GM12873 (cell line): ENCODE data around the gene PPP1R3G.

Experiments
- TF ChIP-seq, protein P1 (sequence below): IDR thresholded peaks from 2 replicates; pipeline ENCODE4 v1.5.1; 2012; ENCODE audit warnings: low read depth, mild to moderate bottlenecking, moderate library complexity, low read length, control low read depth; ENCODE audit not compliant: insufficient read depth; ENCODE audit errors: missing control alignments

The PPP1R3G gene

DNA sequence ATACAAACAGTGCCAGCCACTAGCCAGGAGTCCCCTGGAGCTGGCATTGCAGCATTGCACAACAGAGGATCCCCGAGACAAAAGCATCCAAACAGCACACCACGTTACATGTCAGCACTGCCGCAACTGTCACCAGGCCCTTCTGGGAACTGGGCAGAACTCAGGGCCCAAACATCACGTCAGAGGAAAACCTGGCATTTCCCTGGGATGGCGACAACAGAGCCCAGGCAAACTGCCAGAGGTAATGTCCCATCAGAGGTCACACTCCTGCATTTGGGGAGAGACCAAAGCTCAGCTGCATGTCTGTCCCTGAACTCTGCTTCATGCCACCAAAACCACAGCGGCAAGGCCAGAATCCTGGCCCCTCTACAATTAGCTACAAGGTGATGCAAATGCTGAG lies 36.3 kb downstream of the PPP1R3G start:
- TF ChIP-seq, protein P1, sequence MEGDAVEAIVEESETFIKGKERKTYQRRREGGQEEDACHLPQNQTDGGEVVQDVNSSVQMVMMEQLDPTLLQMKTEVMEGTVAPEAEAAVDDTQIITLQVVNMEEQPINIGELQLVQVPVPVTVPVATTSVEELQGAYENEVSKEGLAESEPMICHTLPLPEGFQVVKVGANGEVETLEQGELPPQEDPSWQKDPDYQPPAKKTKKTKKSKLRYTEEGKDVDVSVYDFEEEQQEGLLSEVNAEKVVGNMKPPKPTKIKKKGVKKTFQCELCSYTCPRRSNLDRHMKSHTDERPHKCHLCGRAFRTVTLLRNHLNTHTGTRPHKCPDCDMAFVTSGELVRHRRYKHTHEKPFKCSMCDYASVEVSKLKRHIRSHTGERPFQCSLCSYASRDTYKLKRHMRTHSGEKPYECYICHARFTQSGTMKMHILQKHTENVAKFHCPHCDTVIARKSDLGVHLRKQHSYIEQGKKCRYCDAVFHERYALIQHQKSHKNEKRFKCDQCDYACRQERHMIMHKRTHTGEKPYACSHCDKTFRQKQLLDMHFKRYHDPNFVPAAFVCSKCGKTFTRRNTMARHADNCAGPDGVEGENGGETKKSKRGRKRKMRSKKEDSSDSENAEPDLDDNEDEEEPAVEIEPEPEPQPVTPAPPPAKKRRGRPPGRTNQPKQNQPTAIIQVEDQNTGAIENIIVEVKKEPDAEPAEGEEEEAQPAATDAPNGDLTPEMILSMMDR: no peak

DNA sequence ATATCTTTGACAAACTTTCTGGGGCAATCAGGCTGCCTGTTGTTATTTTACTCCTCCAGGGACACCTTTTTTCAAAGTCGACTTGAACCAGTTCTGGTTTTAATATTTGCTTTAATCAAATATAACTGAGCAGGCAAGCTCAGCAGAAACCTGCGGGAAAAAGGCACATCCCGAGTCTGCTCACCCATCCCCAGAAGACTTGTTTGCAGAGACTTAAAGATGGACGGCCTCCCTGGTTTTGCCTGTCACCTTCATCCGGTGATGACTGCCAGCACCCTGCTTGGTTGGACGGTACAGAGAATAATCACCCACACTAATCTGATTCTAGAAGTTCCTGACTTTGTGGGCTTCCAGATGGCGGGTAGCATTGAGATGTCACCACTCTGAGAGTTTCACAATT lies 36.8 kb downstream of the PPP1R3G start:
- TF ChIP-seq, protein P1: no peak

DNA sequence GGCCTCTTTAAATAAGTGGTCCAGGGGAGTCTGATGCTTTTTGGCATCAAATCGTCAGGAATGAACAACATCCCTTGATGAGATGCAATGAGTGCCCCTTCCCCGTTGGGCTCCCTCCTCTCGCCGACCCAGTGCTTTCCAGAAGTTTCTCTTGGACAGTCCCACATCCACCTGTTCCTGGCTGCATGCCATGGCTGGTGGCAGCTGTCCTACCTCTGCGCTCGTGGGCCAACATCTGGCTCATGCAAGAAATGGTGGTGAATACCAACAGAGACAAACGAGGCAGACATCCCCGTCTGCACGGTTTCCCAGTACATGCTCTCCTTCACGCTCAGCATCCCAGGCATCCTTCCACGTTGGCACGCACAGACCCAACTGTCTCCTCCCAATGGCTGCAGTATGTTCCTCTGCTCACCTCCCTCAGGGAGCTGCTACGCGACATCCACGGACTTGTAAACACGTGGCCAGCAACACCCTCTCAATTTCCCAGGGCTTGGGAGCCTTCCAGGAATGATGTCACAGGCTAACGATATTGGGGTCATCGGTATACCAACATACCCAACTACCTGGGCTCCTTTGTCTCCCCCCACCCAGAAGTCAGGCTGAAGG lies 37.5 kb downstream of the PPP1R3G start:
- TF ChIP-seq, protein P1: no peak

DNA sequence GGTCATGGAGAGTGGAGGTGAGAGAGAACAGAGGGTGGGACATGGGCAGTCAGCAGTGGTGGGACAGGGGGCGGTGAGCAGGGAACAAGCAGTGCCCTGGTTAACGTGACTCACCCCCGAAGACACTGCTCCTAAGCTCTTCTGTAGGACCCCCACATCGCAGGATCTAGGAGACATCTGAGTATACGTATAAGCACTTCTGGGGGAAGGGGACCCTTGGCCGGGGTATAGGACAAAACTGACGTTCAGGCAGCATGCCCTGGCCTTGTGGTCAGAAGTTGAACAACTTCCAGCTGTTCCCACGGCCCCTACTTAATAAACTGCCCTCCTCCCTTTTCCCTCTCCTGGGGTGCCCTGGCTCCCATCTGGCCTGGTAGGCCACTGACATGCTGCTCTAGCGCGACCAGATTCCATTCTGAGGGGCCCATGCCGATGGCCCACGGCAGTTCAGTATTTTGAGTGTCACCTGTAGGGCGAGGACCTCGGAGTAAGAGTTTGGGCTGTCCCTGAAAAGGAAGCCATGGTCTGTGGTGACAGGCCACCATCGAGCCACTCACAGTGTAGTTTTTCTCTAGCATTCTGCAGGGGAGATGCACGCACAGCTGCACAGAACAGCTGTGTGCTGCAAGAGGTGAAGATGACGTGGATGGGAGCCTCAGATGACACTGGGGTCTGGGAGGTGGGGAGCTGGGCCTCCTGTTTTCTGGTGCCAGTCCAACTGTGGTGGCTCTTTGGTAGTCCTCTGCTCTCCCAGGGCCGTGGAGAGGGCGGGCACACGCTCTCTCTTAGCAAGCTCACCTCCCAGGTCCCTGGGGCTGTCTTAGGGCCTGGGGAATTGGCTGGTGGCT lies 38.4 kb downstream of the PPP1R3G start:
- TF ChIP-seq, protein P1: no peak

DNA sequence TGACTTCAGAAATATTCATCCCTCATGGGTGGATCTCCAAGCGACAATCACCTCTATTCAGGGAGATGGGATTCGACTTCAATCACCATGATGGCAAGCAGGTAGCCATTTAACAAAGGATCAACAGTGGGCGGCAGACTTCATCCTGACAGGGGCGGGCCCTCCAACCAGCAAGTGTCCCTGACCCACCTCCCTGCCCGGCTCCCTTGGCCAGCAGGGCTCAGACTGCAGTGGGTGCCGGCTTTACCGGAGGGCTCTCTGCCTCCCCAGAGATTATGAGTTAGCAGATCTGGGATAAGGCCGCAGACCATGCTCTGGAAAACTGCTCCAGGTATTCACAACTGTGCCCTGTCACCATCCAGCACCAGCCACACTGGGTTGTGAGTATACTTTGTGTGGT lies 39.4 kb downstream of the PPP1R3G start:
- TF ChIP-seq, protein P1: no peak

DNA sequence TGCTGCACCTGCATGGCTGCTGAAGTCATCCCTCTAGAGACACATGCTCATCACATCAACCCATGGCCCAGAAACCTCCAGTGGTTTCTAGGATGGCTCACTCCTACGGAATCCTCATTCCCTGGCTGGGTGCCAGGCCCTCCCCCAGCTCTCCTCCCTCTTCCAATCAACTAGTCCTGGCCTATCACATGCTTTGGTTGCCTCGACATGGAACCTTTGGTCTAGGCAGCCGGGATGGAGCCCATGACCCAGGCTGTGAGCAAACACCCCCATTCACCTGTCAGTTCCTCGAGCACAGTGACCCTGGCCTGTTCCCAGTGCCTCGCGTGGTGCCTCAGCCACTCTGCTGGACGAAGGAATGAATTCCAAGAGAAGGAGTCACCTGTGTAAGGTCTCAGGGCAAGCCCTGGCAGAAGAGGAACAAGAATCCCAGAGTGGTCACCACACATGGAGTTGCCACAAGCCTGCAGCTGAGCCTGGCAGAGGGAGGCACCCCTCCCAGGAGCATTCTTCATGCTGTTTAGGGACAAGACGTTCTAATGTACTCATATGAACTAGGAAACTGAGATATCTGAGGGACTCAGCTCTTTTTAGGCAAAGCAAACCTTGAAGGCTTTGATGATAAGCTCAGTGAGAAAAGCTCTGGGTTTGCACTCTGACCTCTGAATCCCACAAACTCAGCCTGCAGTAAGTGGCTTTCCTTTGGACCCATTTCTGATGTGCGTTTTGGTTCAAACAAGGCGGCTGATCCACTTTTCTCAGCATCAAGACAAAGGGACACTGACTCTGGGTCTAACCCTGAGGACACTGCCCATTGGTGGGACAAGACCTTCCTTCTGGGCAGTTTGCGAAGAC lies 40.2 kb downstream of the PPP1R3G start:
- TF ChIP-seq, protein P1: no peak

DNA sequence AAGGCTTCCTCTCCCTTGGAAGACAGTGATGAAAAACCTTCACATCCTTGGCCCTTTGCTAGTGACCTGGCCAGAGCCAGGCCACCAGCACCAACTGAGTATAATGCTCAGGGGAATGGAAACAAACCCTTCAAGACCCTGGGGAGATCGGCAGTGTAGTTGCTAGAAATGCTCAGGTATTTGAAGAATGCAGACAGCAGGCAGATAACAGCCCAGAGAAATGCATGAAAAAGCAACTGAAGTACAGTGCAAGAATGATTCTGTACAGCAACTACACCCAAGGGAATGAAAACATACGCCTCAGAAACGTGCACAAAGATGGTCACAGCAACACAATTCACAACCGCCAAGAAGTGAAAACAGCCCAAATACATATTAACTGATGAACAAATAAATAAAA lies 41.1 kb downstream of the PPP1R3G start:
- TF ChIP-seq, protein P1: no peak
